Activated naive CD4-positive, alpha-beta T cell treated with anti-CD3 and anti-CD28 coated beads, Interleukin-2, amount 10 ng/mL, durations not matched to agents 7 days and 5 days (primary cell): Measurements from ENCODE around the gene CCNL1.

Experiments used
- CTCF ChIA-PET: fragments of 350-600 bp; sonication (Branson Sonifier 250); formaldehyde crosslinking; loops from one replicate; lab custom pipeline; 2021; ENCODE audit warnings: antibody characterized with exemption; lab: Charles Lee
- DNase-seq: peaks from one replicate; pipeline ENCODE4 v3.0.0-alpha.2; 2020
- H3K27ac Mint-ChIP-seq: one replicate; pipeline ENCODE4 v1.8.0; 2021; ENCODE audit warnings: mild to moderate bottlenecking, moderate library complexity, mixed read lengths
- H3K27me3 Mint-ChIP-seq: one replicate; pipeline ENCODE4 v1.8.0; 2021; ENCODE audit warnings: mild to moderate bottlenecking, mixed read lengths
- H3K36me3 Mint-ChIP-seq: one replicate; pipeline ENCODE4 v1.8.0; 2021; ENCODE audit warnings: mixed read lengths
- H3K4me1 Mint-ChIP-seq: one replicate; pipeline ENCODE4 v1.8.0; 2021; ENCODE audit warnings: mixed read lengths
- H3K4me3 Mint-ChIP-seq: one replicate; pipeline ENCODE4 v1.8.0; 2021; ENCODE audit warnings: mild to moderate bottlenecking, moderate library complexity, mixed read lengths
- H3K9me3 Mint-ChIP-seq: one replicate; pipeline ENCODE4 v1.8.0; 2021; ENCODE audit warnings: mixed read lengths

The CCNL1 gene

DNA sequence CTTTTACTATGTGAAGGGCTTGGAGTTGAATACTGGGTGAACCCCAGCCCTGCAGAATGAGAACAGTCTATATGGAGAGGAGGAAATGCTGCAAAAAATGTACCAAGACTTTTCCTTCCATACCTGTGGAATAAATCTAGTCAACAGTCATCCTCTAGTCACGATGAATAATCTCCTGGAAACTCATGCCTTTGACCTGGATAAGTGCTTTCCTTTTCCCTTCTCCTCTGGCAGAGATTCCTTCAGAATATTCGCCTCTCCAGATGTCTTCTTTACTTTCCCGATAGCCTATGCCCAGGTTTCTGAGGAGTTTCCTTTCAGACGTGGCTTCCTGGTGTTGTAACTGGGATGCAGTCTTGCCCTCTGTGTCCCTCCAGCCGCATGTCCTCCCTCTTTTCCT is 28.1 kb downstream of the CCNL1 start:
- DNase-seq = no peak
- peaks cover 96% of the 10 kb centered on the region for H3K4me1 Mint-ChIP-seq

DNA sequence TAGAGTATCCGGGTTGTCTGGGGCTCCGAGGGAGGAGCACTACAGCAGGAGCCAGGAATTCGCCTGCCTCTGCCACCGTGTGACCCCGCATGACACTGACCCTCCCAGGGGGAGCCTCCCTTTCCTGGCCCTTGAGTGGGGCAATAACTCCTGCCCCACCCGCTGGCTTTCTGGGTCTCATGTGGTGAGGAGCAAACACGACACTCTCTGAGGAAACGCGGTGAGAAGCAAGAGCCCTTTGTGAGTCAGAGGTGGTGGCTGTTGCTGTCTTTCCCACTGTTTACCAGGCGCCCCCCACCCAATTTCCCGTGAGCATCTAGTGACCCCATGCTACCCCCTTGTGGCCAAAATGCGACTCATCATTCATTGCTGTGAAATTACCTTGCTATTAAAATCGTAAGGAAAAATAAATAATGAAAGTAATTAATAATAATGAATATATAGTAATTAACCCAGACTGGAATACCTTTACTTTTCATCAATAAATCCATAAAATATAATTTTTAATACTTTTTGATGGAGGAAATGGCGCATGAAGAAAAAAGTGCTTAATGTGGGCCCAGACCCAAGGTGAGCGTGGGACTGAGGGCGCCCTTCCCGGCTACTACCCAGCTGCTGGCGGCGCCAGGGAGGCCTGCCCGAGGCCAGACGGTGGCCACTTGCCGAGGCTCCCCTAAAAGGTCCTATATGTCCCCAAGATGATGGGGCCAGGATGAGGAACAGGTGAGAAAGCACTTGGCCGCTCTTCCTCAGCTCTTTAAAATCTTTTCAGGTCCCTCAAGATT is 29.3 kb downstream of the CCNL1 start:
- CTCF ChIA-PET = interaction anchor here (0.7 to 9.6 kb wide), 22 partner anchors 8 to 979 kb away, joined by 3 to 86 read pairs (median 4); partner anchors contain the start of genes SSR3 and TIPARP
- Mint-ChIP-seq H3K9me3 (no peaks in the 10 kb centered on the region), H3K27me3 (no peaks in the 10 kb centered on the region), H3K27ac (peak overlapping the region; percentile 98), H3K4me1 (peaks cover 88% of the 10 kb centered on the region), H3K4me3 (peak overlapping the region; percentile 29), H3K36me3 (peaks cover 8% of the 10 kb centered on the region)
- DNase-seq = peak; percentile 86

More for the DNA sequence above, 28.1 kb downstream of the CCNL1 start:
- Mint-ChIP-seq H3K27me3 (no peaks in the 10 kb centered on the region), H3K27ac (peak overlapping the region; percentile 98), H3K4me3 (peak overlapping the region; percentile 16), H3K9me3 (no peaks in the 10 kb centered on the region), H3K36me3 (peaks cover 12% of the 10 kb centered on the region)
- CTCF ChIA-PET = interaction anchor here (1.0 to 9.6 kb wide), 11 partner anchors 27 to 980 kb away, joined by 3 to 86 read pairs (median 4); partner anchors contain the start of genes SSR3 and TIPARP

- peaks cover 4% of the 10 kb centered on the region for H3K36me3 Mint-ChIP-seq
- peaks cover 81% of the 10 kb centered on the region for H3K4me1 Mint-ChIP-seq
- H3K27me3 Mint-ChIP-seq = no peaks in the 10 kb centered on the region
- H3K9me3 Mint-ChIP-seq = no peaks in the 10 kb centered on the region
- no peak for DNase-seq
- H3K27ac Mint-ChIP-seq = peak overlapping the region; percentile 98
- H3K4me3 Mint-ChIP-seq = peak overlapping the region; percentile 29
- CTCF ChIA-PET = interaction anchor here (0.7 to 5.2 kb wide), 11 partner anchors 8 to 457 kb away, joined by 3 to 33 read pairs (median 4); partner anchors contain the start of gene TIPARP
These were observed 30.0 kb downstream of the CCNL1 start for GRCh38 chr3:157129803-157130466.

GRCh38 chr3:157128771-157129681 is 30.9 kb downstream of the CCNL1 start:
- Mint-ChIP-seq H3K9me3 (no peaks in the 10 kb centered on the region), H3K4me3 (peak overlapping the region; percentile 29), H3K27ac (peak overlapping the region; percentile 98), H3K36me3 (peaks cover 3% of the 10 kb centered on the region), H3K27me3 (no peaks in the 10 kb centered on the region), H3K4me1 (peaks cover 72% of the 10 kb centered on the region)
- DNase-seq = peak; percentile 73
- CTCF ChIA-PET = interaction anchor here (0.8 to 5.2 kb wide), 6 partner anchors 8 to 426 kb away, joined by 3 to 33 read pairs (median 10); no protein-coding TSS in a partner anchor

- H3K4me3 Mint-ChIP-seq = peak overlapping the region; percentile 29
- H3K9me3 Mint-ChIP-seq = no peaks in the 10 kb centered on the region
- no peaks in the 10 kb centered on the region for H3K27me3 Mint-ChIP-seq
- peaks cover 63% of the 10 kb centered on the region for H3K4me1 Mint-ChIP-seq
- H3K27ac Mint-ChIP-seq = peak overlapping the region; percentile 98
- CTCF ChIA-PET = interaction anchor here (0.8 to 4.8 kb wide), 6 partner anchors 9 to 42 kb away, joined by 3 to 15 read pairs (median 4); no protein-coding TSS in a partner anchor
- DNase-seq = peak; percentile 80
- H3K36me3 Mint-ChIP-seq = peaks cover 3% of the 10 kb centered on the region
These were observed 31.8 kb downstream of the CCNL1 start for GRCh38 chr3:157127831-157128767.

DNA sequence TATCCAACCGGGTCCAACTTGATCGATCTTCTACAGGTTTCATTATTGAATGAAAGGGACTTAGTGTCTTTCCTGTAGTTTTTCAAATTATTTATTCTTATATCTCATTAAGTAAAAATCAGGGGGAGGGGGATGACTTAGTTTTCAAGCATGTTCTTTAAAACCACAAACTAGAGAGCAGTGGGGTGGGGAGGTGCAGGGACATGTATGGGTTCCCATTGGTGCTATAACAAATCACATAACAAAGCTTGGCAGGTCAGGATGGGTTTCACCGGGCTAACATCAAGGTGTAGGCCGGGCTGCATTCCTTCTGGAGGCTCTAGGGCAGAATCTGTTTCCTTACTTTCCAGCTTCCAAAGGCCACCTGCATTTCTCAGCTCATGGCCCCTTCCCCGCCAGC is 32.7 kb downstream of the CCNL1 start:
- no peak for DNase-seq
- H3K4me1 Mint-ChIP-seq = peaks cover 54% of the 10 kb centered on the region
- H3K36me3 Mint-ChIP-seq = no peaks in the 10 kb centered on the region
- CTCF ChIA-PET = interaction anchor here (0.6 to 4.8 kb wide), 9 partner anchors 10 to 667 kb away, joined by 3 to 15 read pairs (median 4); no protein-coding TSS in a partner anchor
- no peaks in the 10 kb centered on the region for H3K9me3 Mint-ChIP-seq
- no peak overlapping the region for H3K27ac Mint-ChIP-seq
- no peaks in the 10 kb centered on the region for H3K27me3 Mint-ChIP-seq
- H3K4me3 Mint-ChIP-seq = no peak overlapping the region

GRCh38 chr3:157126365-157126764 is 33.6 kb downstream of the CCNL1 start:
- Mint-ChIP-seq H3K4me3 (no peak overlapping the region), H3K27me3 (no peaks in the 10 kb centered on the region), H3K4me1 (peaks cover 46% of the 10 kb centered on the region), H3K9me3 (no peaks in the 10 kb centered on the region), H3K27ac (no peak overlapping the region), H3K36me3 (no peaks in the 10 kb centered on the region)
- DNase-seq = no peak
- CTCF ChIA-PET = interaction anchor here (1.1 to 4.8 kb wide), 8 partner anchors 11 to 44 kb away, joined by 3 to 15 read pairs (median 5); no protein-coding TSS in a partner anchor

- H3K9me3 Mint-ChIP-seq = no peaks in the 10 kb centered on the region
- no peaks in the 10 kb centered on the region for H3K27me3 Mint-ChIP-seq
- CTCF ChIA-PET = interaction anchor here (1.0 to 4.8 kb wide), 3 partner anchors 12 to 43 kb away, joined by 3 to 15 read pairs (median 5); no protein-coding TSS in a partner anchor
- DNase-seq = no peak
- H3K27ac Mint-ChIP-seq = no peak overlapping the region
- H3K36me3 Mint-ChIP-seq = no peaks in the 10 kb centered on the region
- H3K4me3 Mint-ChIP-seq = no peak overlapping the region
- H3K4me1 Mint-ChIP-seq = peaks cover 36% of the 10 kb centered on the region
These were observed 34.8 kb downstream of the CCNL1 start for GRCh38 chr3:157125101-157125500.

DNA sequence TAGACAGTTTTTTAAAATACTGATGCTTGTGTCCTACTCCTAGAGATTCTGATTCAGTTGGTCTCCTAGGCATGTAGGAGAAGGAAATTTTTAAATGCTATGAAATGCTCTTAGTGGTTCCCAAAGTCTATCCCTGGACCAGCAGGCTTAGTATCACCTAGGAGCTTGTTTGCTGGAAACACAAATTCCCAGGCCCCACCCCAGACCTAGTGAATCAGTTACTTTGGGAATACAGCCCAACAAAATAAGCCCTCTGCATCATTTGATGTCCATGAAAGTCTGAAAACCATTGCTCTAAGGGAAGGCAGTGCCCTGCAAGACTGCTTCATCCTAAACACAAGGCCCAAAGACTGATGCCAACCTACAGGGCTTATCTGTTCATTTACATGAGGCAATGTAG is 36.3 kb downstream of the CCNL1 start:
- peaks cover 8% of the 10 kb centered on the region for H3K36me3 Mint-ChIP-seq
- CTCF ChIA-PET = interaction anchor here (1.5 kb wide), 1 partner anchor 32 kb away, joined by 5 read pairs; no protein-coding TSS in a partner anchor
- peaks cover 4% of the 10 kb centered on the region for H3K27me3 Mint-ChIP-seq
- H3K4me1 Mint-ChIP-seq = peaks cover 31% of the 10 kb centered on the region
- peaks cover 7% of the 10 kb centered on the region for H3K9me3 Mint-ChIP-seq
- no peak overlapping the region for H3K27ac Mint-ChIP-seq
- no peak for DNase-seq
- H3K4me3 Mint-ChIP-seq = no peak overlapping the region

- Mint-ChIP-seq H3K27ac (no peak overlapping the region), H3K9me3 (peaks cover 7% of the 10 kb centered on the region), H3K36me3 (peaks cover 8% of the 10 kb centered on the region), H3K4me1 (peaks cover 24% of the 10 kb centered on the region), H3K27me3 (peaks cover 4% of the 10 kb centered on the region), H3K4me3 (no peak overlapping the region)
- CTCF ChIA-PET = interaction anchor here (1.1 to 1.5 kb wide), 3 partner anchors 8 to 34 kb away, joined by 3 to 5 read pairs (median 3); no protein-coding TSS in a partner anchor
- DNase-seq = no peak
These were observed 37.0 kb downstream of the CCNL1 start for GRCh38 chr3:157122832-157123427.

- Mint-ChIP-seq H3K36me3 (peaks cover 8% of the 10 kb centered on the region), H3K4me1 (peaks cover 16% of the 10 kb centered on the region), H3K27me3 (peaks cover 4% of the 10 kb centered on the region), H3K4me3 (no peak overlapping the region), H3K9me3 (peaks cover 7% of the 10 kb centered on the region), H3K27ac (no peak overlapping the region)
- no peak for DNase-seq
- CTCF ChIA-PET = interaction anchor here (1.0 to 1.2 kb wide), 4 partner anchors 9 to 40 kb away, joined by 3 read pairs; no protein-coding TSS in a partner anchor
These were observed 37.8 kb downstream of the CCNL1 start for GRCh38 chr3:157122116-157122515.

DNA sequence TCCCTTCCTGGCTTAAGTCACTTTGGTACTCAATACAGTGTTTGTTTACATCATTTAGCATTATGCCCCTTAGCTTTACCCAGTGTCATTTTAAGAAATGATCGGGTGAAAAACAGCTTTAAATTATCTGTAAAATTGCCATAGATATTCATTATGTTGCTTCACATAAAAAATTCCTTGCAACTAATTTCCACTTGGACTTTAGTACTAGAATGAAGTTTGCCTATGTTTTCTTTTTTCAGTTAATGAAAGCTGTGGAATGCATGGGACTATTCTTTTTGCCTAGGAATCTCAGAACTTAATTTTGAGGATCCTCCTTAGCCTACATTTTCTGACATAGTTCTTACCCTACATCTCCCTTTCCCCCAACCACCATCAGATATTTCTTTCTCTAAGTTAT is 38.4 kb downstream of the CCNL1 start:
- peaks cover 7% of the 10 kb centered on the region for H3K9me3 Mint-ChIP-seq
- H3K4me3 Mint-ChIP-seq = no peak overlapping the region
- H3K27me3 Mint-ChIP-seq = peaks cover 4% of the 10 kb centered on the region

More for the DNA sequence above, 38.4 kb downstream of the CCNL1 start:
- Mint-ChIP-seq H3K36me3 (peaks cover 8% of the 10 kb centered on the region), H3K27ac (no peak overlapping the region), H3K4me1 (peaks cover 15% of the 10 kb centered on the region)
- DNase-seq = no peak
- CTCF ChIA-PET = interaction anchor here (1.0 to 1.2 kb wide), 2 partner anchors 16 to 39 kb away, joined by 3 read pairs; no protein-coding TSS in a partner anchor
